ENCODE results near the gene ZNF583. TPM values are rescaled to one million over a fixed set of nuclear protein-coding genes. Genes with fewer than 3 reads are reported as not detected.

The ZNF583 gene
- total and polyA plus RNA-seq, 10 donors, result 0.93 to 10.6 (median 7.0) TPM

DNA sequence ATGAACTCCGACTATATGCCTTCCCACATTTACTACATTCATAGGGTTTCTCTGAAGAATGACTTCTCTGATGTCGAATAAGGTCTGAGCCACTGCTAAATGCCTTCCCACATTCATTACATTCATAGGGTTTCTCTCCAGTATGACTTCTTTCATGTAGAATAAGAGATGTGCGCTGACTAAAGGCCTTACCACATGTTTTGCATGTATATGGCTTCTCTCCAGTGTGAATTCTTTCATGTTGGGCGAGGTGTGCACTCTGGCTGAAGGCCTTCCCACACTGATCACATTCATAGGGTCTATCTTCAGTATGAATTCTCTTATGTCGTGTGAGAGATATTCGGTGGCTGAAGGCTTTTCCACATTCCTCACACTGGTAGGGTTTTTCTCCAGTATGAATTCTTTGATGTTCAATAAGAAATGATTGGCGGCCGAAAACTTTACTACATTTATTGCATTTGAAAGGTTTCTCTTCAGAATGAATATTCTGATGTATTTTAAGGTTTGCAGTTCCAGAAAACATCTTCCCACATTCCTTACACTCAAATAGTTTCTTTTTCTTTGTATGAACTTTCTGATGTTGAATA lies 37.2 kb downstream of the ZNF583 start:
- H3K9me3 ChIP-seq, result peaks cover 42 to 90% (median 87%) of the 10 kb centered on the region in 8 donors

DNA sequence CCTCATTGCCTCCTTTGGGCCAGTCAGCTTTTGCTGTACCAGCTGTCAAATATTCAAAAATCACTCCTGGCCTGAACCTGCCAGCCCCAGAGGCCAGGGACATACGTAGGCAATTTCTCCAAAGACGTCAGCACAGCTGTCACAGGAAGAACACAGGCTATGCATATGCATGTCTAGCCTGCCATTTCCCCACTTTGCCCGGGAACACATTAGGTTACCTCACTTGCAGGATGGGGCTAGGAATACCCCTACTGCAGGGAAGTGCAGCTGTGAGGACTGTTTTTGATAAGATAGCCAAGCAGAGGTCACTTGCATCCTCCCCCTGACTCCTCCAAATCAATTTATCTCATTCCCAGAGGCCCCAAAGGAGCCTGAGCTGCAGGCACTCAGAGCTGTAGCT lies 70.2 kb downstream of the ZNF583 start:
- intact Hi-C loops (cut with DNase I; ENCODE audit: low total_unique reads), result no loop called here
- peaks cover 0 to 24% (median 9%) of the 10 kb centered on the region in 6 donors for H3K4me1 ChIP-seq
- DNase-seq, result no peak
- TF ChIP-seq POLR2A (IDR thresholded peaks at IDR 0.05), result no peak
- TF ChIP-seq POLR2AphosphoS5 (IDR thresholded peaks at IDR 0.05), result no peak
- TF ChIP-seq, protein P1, sequence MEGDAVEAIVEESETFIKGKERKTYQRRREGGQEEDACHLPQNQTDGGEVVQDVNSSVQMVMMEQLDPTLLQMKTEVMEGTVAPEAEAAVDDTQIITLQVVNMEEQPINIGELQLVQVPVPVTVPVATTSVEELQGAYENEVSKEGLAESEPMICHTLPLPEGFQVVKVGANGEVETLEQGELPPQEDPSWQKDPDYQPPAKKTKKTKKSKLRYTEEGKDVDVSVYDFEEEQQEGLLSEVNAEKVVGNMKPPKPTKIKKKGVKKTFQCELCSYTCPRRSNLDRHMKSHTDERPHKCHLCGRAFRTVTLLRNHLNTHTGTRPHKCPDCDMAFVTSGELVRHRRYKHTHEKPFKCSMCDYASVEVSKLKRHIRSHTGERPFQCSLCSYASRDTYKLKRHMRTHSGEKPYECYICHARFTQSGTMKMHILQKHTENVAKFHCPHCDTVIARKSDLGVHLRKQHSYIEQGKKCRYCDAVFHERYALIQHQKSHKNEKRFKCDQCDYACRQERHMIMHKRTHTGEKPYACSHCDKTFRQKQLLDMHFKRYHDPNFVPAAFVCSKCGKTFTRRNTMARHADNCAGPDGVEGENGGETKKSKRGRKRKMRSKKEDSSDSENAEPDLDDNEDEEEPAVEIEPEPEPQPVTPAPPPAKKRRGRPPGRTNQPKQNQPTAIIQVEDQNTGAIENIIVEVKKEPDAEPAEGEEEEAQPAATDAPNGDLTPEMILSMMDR (IDR thresholded peaks at IDR 0.05 in 8 of 11, conservative IDR thresholded peaks at IDR 0.05 in 3 of 11), result no peak
- H3K4me3 ChIP-seq, result no peak overlapping the region
- H3K27me3 ChIP-seq (replicated peaks in 1 of 7), result peaks cover 0 to 11% (median 0%) of the 10 kb centered on the region in 7 donors
- peaks cover 0 to 100% (median 91%) of the 10 kb centered on the region in 8 donors for H3K9me3 ChIP-seq
- peaks cover 0 to 45% (median 3%) of the 10 kb centered on the region in 6 donors for H3K36me3 ChIP-seq
- H3K27ac ChIP-seq, result no peak overlapping the region
- WGBS, 5 donors, result 57 to 80% (median 75%) methylated on average over 3 of the region's 3 CpGs

More for the DNA sequence above, 37.2 kb downstream of the ZNF583 start:
- intact Hi-C loops (cut with DNase I; ENCODE audit: low total_unique reads), result no loop called here
- DNase-seq, result no peak
- Histone ChIP-seq H3K4me1 (no peaks in the 10 kb centered on the region), H3K4me3 (no peak overlapping the region), H3K27ac (no peak overlapping the region), H3K36me3 (peaks cover 7 to 36% (median 16%) of the 10 kb centered on the region in 6 donors), H3K27me3 (replicated peaks in 1 of 7) (no peaks in the 10 kb centered on the region)
- 88 to 97% (median 93%) methylated on average over 8 of the region's 8 CpGs for WGBS, 5 donors
- TF ChIP-seq, protein P1 (IDR thresholded peaks at IDR 0.05 in 8 of 11, conservative IDR thresholded peaks at IDR 0.05 in 3 of 11), result no peak
- TF ChIP-seq POLR2A (IDR thresholded peaks at IDR 0.05) (no peak), POLR2AphosphoS5 (IDR thresholded peaks at IDR 0.05) (no peak)

DNA sequence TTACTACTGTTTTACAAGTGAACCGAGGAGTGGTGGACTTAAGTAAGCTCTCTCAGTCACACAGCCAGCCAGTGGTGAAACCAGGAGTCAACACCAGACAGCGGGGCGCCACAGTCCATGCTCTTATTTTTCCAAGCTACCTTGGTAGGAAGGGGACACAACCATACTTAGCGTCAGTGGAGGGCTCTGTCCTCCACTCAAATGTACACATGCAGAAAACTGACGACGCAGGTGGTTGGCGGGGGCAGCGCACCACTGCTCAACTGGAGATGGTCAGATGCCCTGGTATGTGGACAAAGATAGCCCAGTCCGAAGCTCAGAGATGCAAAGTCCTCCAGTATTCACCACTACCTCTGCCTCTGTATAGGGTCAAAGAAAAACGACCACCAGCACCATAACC lies 72.0 kb downstream of the ZNF583 start:
- DNase-seq, result no peak
- 86 to 92% (median 89%) methylated on average over 10 of the region's 10 CpGs for WGBS, 5 donors
- intact Hi-C loops (cut with DNase I; ENCODE audit: low total_unique reads), result no loop called here

More for the DNA sequence above, 72.0 kb downstream of the ZNF583 start:
- Histone ChIP-seq H3K4me3 (peak overlapping the region in 3 of 8 donors; percentile 63 to 87 (median 73)), H3K9me3 (peaks cover 0 to 99% (median 91%) of the 10 kb centered on the region in 8 donors), H3K27ac (no peak overlapping the region), H3K27me3 (replicated peaks in 1 of 7) (peaks cover 0 to 11% (median 0%) of the 10 kb centered on the region in 7 donors), H3K4me1 (peaks cover 0 to 26% (median 10%) of the 10 kb centered on the region in 6 donors), H3K36me3 (peaks cover 0 to 29% (median 3%) of the 10 kb centered on the region in 6 donors)
- TF ChIP-seq POLR2A (IDR thresholded peaks at IDR 0.05) (no peak), POLR2AphosphoS5 (IDR thresholded peaks at IDR 0.05) (no peak)
- TF ChIP-seq, protein P1 (IDR thresholded peaks at IDR 0.05 in 8 of 11, conservative IDR thresholded peaks at IDR 0.05 in 3 of 11), result no peak

Other genes with a start within 250 kb of the ZNF583 start
- gene GALP, start 228.3 kb upstream of the ZNF583 start, total RNA-seq, result not detected
- gene GALP, start 228.3 kb upstream of the ZNF583 start, polyA plus RNA-seq, result not detected
- gene ZSCAN5B, start 206.5 kb upstream of the ZNF583 start, total RNA-seq, result not detected
- under 1 TPM in 2 of 3 donors, not detected in 1; 0.03 to 0.11 TPM for gene ZSCAN5B, start 206.5 kb upstream of the ZNF583 start, polyA plus RNA-seq
- not detected for gene ZSCAN5C, start 202.1 kb upstream of the ZNF583 start, total RNA-seq
- not detected for gene ZSCAN5C, start 202.1 kb upstream of the ZNF583 start, polyA plus RNA-seq
- gene EDDM13, start 131.6 kb upstream of the ZNF583 start, total RNA-seq, result not detected
- 1 to 10 TPM in 2 of 3 donors, under 1 TPM in 1; 0.71 to 1.2 (median 1.1) TPM for gene EDDM13, start 131.6 kb upstream of the ZNF583 start, polyA plus RNA-seq
- gene ZSCAN5A, start 89.5 kb upstream of the ZNF583 start, total RNA-seq, result 10 to 100 TPM in 4 of 7 donors, 1 to 10 TPM in 3; 5.6 to 18.7 (median 11.4) TPM
- 1 to 10 TPM; 3.4 to 4.9 (median 4.4) TPM for gene ZSCAN5A, start 89.5 kb upstream of the ZNF583 start, polyA plus RNA-seq
- 1 to 10 TPM; 3.3 to 8.1 (median 5.4) TPM for gene ZNF582, start 10.8 kb upstream of the ZNF583 start, total RNA-seq
- gene ZNF582, start 10.8 kb upstream of the ZNF583 start, polyA plus RNA-seq, result 1 to 10 TPM; 2.7 to 5.2 (median 4.5) TPM
- gene ZNF667, start 73.0 kb downstream of the ZNF583 start, total RNA-seq, result 1 to 10 TPM; 2.2 to 6.6 (median 3.3) TPM
- gene ZNF667, start 73.0 kb downstream of the ZNF583 start, polyA plus RNA-seq, result 1 to 10 TPM; 1.4 to 2.6 (median 1.9) TPM
- gene ZNF471, start 103.5 kb downstream of the ZNF583 start, total RNA-seq, result 1 to 10 TPM; 1.3 to 9.0 (median 3.3) TPM
- 1 to 10 TPM in 2 of 3 donors, under 1 TPM in 1; 0.97 to 1.4 (median 1.0) TPM for gene ZNF471, start 103.5 kb downstream of the ZNF583 start, polyA plus RNA-seq
- 1 to 10 TPM; 4.7 to 8.1 (median 5.5) TPM for gene ZFP28, start 134.6 kb downstream of the ZNF583 start, total RNA-seq
- 1 to 10 TPM; 2.0 to 2.7 (median 2.6) TPM for gene ZFP28, start 134.6 kb downstream of the ZNF583 start, polyA plus RNA-seq
- 1 to 10 TPM; 2.6 to 6.1 (median 3.9) TPM for gene ZNF470, start 163.1 kb downstream of the ZNF583 start, total RNA-seq
- 1 to 10 TPM; 2.5 to 3.7 (median 2.7) TPM for gene ZNF470, start 163.1 kb downstream of the ZNF583 start, polyA plus RNA-seq
- 1 to 10 TPM; 5.8 to 9.8 (median 7.2) TPM for gene ZNF71, start 191.0 kb downstream of the ZNF583 start, total RNA-seq
- 1 to 10 TPM; 2.0 to 3.9 (median 2.8) TPM for gene ZNF71, start 191.0 kb downstream of the ZNF583 start, polyA plus RNA-seq
- gene SMIM17, start 238.8 kb downstream of the ZNF583 start, total RNA-seq, result under 1 TPM in 4 of 7 donors, not detected in 3; 0.27 to 0.67 (median 0.39) TPM
- not detected for gene SMIM17, start 238.8 kb downstream of the ZNF583 start, polyA plus RNA-seq